ENCODE data around the gene TREX2.

GRCh38 chrX:153475271-153475670 lies 29.4 kb upstream of the TREX2 start:
- TF ChIP-seq POU2F2 (IDR thresholded peaks at IDR 0.05; ENCODE audit: borderline replicate concordance, low read depth, low read length) (no peak), ZZZ3 (IDR thresholded peaks at IDR 0.05; ENCODE audit: control insufficient read depth, insufficient read length, low read depth) (no peak), ZBTB33 (IDR thresholded peaks at IDR 0.05) (no peak), CTCF (IDR thresholded peaks at IDR 0.05 in 2 of 3, conservative IDR thresholded peaks at IDR 0.05 in 1 of 3; ENCODE audit: control insufficient read depth in 2 of 3, extremely low read depth in 1 of 3, insufficient read depth in 1 of 3, low read depth in 3 of 3, low read length in 3 of 3) (no peak), CHD4 (IDR thresholded peaks at IDR 0.05) (no peak), NBN (IDR thresholded peaks at IDR 0.05) (no peak), E4F1 (IDR thresholded peaks at IDR 0.05; ENCODE audit: borderline replicate concordance, partially characterized antibody) (no peak), FOXK2 (IDR thresholded peaks at IDR 0.05) (no peak), ETV6 (conservative IDR thresholded peaks at IDR 0.05 in 1 of 2, IDR thresholded peaks at IDR 0.05 in 1 of 2; ENCODE audit: borderline replicate concordance in 1 of 2, low read depth in 1 of 2) (no peak), NR2C1 (IDR thresholded peaks at IDR 0.05) (no peak), USF1 (IDR thresholded peaks at IDR 0.05; ENCODE audit: borderline replicate concordance, extremely low read length, insufficient read depth, low read depth, low read length) (no peak), CEBPB (IDR thresholded peaks at IDR 0.05; ENCODE audit: borderline replicate concordance in 1 of 2, low read depth in 2 of 2, low read length in 2 of 2) (no peak), NFXL1 (IDR thresholded peaks at IDR 0.05; ENCODE audit: borderline replicate concordance) (no peak), CBFB (IDR thresholded peaks at IDR 0.05; ENCODE audit: low read depth) (no peak)
